ENCODE results near the gene LRRC57. TPM values are rescaled to one million over a fixed set of nuclear protein-coding genes. Genes with fewer than 3 reads are reported as not detected.

Gene LRRC57
- total RNA-seq, 1 donor from 2014 or later = 32.4 TPM

DNA sequence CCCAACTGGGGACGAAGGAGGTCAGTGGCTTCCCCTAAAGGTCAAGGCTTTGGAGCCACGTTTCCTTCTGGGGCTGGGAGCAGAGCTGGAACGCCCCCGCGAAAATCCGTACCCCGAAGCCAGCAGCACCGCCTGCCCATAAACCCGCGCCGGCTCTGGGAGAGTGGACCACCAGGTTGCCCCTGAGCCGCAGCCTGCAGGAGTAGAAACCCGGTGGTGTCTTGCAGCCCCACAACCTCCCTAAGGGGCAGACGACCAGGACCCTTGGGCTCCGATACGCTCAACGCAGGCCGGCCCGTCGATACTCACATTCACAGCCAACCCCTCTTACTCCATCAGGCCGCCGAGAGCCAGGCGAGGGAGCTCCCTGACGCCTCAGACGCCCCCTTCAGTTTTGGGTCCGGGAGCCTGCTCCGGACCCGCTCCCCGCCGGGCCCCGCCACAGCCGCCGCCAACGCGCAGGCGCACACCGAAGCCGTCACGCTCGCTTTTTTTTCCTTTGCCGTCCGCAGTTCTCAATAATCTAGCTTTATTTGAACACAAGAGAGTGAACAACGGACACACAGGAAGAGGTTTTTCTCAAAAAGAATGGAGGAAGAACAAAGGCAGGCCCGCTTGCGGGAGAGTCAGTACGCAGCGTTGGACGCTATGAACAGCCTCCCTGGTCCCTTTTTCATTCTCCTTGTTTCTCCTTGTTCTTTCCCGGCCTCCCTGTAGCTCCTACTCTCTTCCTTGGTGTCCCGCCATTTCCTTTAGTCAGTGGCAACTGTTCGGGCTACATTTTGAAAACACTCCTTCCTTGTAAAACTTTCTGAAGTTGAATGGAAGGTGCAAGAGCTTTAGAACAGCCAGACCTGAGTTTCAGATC lies 57.7 kb downstream of the LRRC57 start, which contains the start of gene ZNF106:
Gene ZNF106, minus strand, starts transcription at position 471 of the 868 bp plus-strand sequence. CDS start 18,852 bp downstream, outside the sequence.
- no peaks in the 10 kb centered on the region for H3K27me3 Mint-ChIP-seq (ENCODE audit: low read depth)
- TF ChIP-seq, protein P1, sequence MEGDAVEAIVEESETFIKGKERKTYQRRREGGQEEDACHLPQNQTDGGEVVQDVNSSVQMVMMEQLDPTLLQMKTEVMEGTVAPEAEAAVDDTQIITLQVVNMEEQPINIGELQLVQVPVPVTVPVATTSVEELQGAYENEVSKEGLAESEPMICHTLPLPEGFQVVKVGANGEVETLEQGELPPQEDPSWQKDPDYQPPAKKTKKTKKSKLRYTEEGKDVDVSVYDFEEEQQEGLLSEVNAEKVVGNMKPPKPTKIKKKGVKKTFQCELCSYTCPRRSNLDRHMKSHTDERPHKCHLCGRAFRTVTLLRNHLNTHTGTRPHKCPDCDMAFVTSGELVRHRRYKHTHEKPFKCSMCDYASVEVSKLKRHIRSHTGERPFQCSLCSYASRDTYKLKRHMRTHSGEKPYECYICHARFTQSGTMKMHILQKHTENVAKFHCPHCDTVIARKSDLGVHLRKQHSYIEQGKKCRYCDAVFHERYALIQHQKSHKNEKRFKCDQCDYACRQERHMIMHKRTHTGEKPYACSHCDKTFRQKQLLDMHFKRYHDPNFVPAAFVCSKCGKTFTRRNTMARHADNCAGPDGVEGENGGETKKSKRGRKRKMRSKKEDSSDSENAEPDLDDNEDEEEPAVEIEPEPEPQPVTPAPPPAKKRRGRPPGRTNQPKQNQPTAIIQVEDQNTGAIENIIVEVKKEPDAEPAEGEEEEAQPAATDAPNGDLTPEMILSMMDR (IDR thresholded peaks at IDR 0.05) = peak; percentile 49
- H3K4me1 Mint-ChIP-seq (ENCODE audit: low read depth) = peaks cover 48% of the 10 kb centered on the region
- DNase-seq (ENCODE audit: low spot score) = no peak
- no peaks in the 10 kb centered on the region for H3K9me3 Mint-ChIP-seq (ENCODE audit: low read depth)
- peak within 1 kb of the TSS; percentile 100 for H3K27ac Mint-ChIP-seq (ENCODE audit: unreplicated experiment)
- no peaks in the 10 kb centered on the region for H3K36me3 Mint-ChIP-seq (ENCODE audit: low read depth)
- H3K4me3 Mint-ChIP-seq (ENCODE audit: unreplicated experiment) = peak within 1 kb of the TSS; percentile 88

DNA sequence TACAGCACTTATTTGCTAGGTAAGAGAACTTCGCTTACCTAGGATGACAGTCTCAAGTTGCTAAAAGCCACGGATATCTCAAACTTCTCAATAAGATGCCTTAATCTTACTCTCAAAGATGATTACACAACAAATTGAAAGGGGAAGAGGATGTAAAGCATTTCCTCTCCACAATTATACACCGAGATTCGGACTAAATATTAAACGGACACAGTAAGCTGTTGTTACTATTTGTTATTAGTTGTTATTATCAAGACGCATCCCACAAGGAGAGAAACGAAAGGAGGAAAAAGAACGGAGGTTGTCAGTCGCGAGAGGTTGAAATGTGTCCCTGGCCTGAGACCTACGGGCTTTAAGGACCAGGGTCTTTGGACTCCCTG lies 58.3 kb downstream of the LRRC57 start:
- Mint-ChIP-seq H3K4me3 (ENCODE audit: unreplicated experiment) (peak overlapping the region; percentile 88), H3K36me3 (ENCODE audit: low read depth) (no peaks in the 10 kb centered on the region), H3K27me3 (ENCODE audit: low read depth) (no peaks in the 10 kb centered on the region), H3K27ac (ENCODE audit: unreplicated experiment) (peak overlapping the region; percentile 100), H3K9me3 (ENCODE audit: low read depth) (no peaks in the 10 kb centered on the region), H3K4me1 (ENCODE audit: low read depth) (peaks cover 49% of the 10 kb centered on the region)
- no peak for DNase-seq (ENCODE audit: low spot score)
- TF ChIP-seq, protein P1 (IDR thresholded peaks at IDR 0.05) = no peak

Other genes with a start within 250 kb of the LRRC57 start
- gene CAPN3, start 189.3 kb downstream of the LRRC57 start, total RNA-seq = 2.8 to 3.3 TPM (median 3.2 TPM) in 3 replicates
- 57.6 to 80.2 TPM (median 58.1 TPM) in 3 replicates for gene ZNF106, start 57.7 kb downstream of the LRRC57 start, total RNA-seq
- 66.0 to 85.6 TPM (median 74.0 TPM) in 3 replicates for gene SNAP23, start 53.2 kb downstream of the LRRC57 start, total RNA-seq
- 18.5 to 22.5 TPM (median 21.7 TPM) in 3 replicates for gene HAUS2, start within 50 bp of the LRRC57 start, total RNA-seq
- 13.6 to 15.5 TPM (median 14.9 TPM) in 3 replicates for gene STARD9, start 26.8 kb upstream of the LRRC57 start, total RNA-seq
- 14.5 to 21.0 TPM (median 15.7 TPM) in 3 replicates for gene CDAN1, start 188.3 kb upstream of the LRRC57 start, total RNA-seq